ENCODE measurements around the gene DNAJB6. TPM values are rescaled to one million over a fixed set of nuclear protein-coding genes. Genes with fewer than 3 reads are reported as not detected.

DNAJB6 gene
- total RNA-seq, 1 experiment from 2014 or later: 108 TPM

GRCh38 chr7:157441023-157441399, 104.2 kb downstream of the DNAJB6 start:
- H3K36me3 Mint-ChIP-seq (ENCODE audit: insufficient read depth, unreplicated experiment): peaks cover 4% of the 10 kb centered on the region
- BruUV-seq (replicated peaks): no TSS peak
- no peak overlapping the region for H3K4me3 Mint-ChIP-seq (ENCODE audit: unreplicated experiment)
- no peaks in the 10 kb centered on the region for H3K4me1 ChIP-seq
- TF ChIP-seq CTCF (IDR thresholded peaks at IDR 0.05; ENCODE audit: insufficient read depth in 1 of 2, low read depth in 1 of 2, low read length in 1 of 2, severe bottlenecking in 1 of 2, unreplicated experiment in 1 of 2): no peak
- peaks cover 7% of the 10 kb centered on the region; the same call in 1 of the 2 replicates for H3K9me3 ChIP-seq
- no peaks in the 10 kb centered on the region for H3K27me3 ChIP-seq (replicated peaks; ENCODE audit: control insufficient read depth, insufficient read depth, low read length)
- ChIA-PET POLR2A (no interaction called here), CTCF (no interaction called here)
- H3K9me3 Mint-ChIP-seq (ENCODE audit: unreplicated experiment): peaks cover 19% of the 10 kb centered on the region
- no peak overlapping the region for H3K27ac Mint-ChIP-seq (ENCODE audit: unreplicated experiment)
- intact Hi-C loops (cut with micrococcal nuclease; ENCODE audit: unreplicated experiment): no loop called here
- H3K36me3 ChIP-seq (ENCODE audit: control insufficient read depth, insufficient read depth, low read length): no peaks in the 10 kb centered on the region
- no peak for DNase-seq
- H3K27me3 Mint-ChIP-seq (ENCODE audit: insufficient read depth, unreplicated experiment): peaks cover 7% of the 10 kb centered on the region
- no peaks in the 10 kb centered on the region for H3K4me1 Mint-ChIP-seq (ENCODE audit: low read depth, unreplicated experiment)
- H3K4me3 ChIP-seq (ENCODE audit: low read depth, low read length): no peak overlapping the region

GRCh38 chr7:157442456-157442855, 105.7 kb downstream of the DNAJB6 start:
- no peak overlapping the region for H3K4me3 Mint-ChIP-seq (ENCODE audit: unreplicated experiment)
- peaks cover 7% of the 10 kb centered on the region for H3K27me3 Mint-ChIP-seq (ENCODE audit: insufficient read depth, unreplicated experiment)
- peaks cover 4% of the 10 kb centered on the region for H3K36me3 Mint-ChIP-seq (ENCODE audit: insufficient read depth, unreplicated experiment)
- H3K27ac Mint-ChIP-seq (ENCODE audit: unreplicated experiment): no peak overlapping the region
- no peaks in the 10 kb centered on the region for H3K27me3 ChIP-seq (replicated peaks; ENCODE audit: control insufficient read depth, insufficient read depth, low read length)
- no peaks in the 10 kb centered on the region for H3K4me1 ChIP-seq
- H3K36me3 ChIP-seq (ENCODE audit: control insufficient read depth, insufficient read depth, low read length): no peaks in the 10 kb centered on the region
- no peak overlapping the region for H3K4me3 ChIP-seq (ENCODE audit: low read depth, low read length)
- POLR2A ChIA-PET: no interaction called here
- peaks cover 19% of the 10 kb centered on the region for H3K9me3 Mint-ChIP-seq (ENCODE audit: unreplicated experiment)
- DNase-seq: no peak
- H3K9me3 ChIP-seq: peaks cover 7% of the 10 kb centered on the region; the same call in 1 of the 2 replicates
- BruUV-seq (replicated peaks): no TSS peak
- intact Hi-C loops (cut with micrococcal nuclease; ENCODE audit: unreplicated experiment): no loop called here
- no peak for TF ChIP-seq CTCF (IDR thresholded peaks at IDR 0.05; ENCODE audit: insufficient read depth in 1 of 2, low read depth in 1 of 2, low read length in 1 of 2, severe bottlenecking in 1 of 2, unreplicated experiment in 1 of 2)
- CTCF ChIA-PET: no interaction called here
- no peaks in the 10 kb centered on the region for H3K4me1 Mint-ChIP-seq (ENCODE audit: low read depth, unreplicated experiment)

DNA sequence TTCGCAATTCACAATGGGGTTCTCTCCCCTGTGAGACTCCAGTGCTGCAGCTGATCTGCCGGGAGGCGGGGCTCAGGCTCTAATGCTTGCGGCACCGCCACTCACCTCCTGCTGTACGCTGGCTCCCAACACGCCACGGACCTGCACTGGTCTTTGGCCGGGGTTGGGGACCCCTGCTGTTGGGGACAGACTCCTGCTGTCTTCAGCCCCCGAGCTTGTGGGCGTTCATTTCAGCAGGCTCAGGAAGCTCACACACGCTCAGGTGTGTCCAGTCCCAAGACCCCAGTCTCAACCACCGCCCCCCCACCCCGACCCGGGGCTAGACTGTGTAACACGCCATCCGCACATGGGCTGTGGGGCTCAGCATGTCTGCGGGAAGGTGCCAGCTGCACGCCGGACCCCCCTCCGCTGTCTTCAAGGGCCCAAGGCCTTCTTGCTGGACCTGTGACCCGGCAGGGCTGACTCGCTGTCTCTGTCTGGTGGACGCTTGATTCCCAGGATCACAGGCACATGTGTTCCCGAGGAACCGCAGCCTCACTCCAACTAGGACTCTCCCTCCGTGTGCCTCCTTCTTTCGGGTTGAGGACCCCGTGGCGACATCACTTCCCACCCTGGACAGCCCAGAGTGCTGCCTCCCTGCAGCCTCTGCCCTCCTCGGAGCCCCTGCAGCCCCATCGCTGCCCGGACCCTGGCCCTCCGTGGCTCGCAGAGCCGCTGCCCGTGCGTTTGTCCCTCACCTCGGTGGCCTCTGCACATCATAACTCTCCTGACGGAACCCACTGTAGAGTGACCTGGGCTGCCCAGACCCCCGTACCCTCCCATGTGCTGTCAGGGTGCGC, 106.4 kb downstream of the DNAJB6 start:
- Mint-ChIP-seq H3K9me3 (ENCODE audit: unreplicated experiment) (peaks cover 19% of the 10 kb centered on the region), H3K4me1 (ENCODE audit: low read depth, unreplicated experiment) (no peaks in the 10 kb centered on the region), H3K4me3 (ENCODE audit: unreplicated experiment) (no peak overlapping the region), H3K36me3 (ENCODE audit: insufficient read depth, unreplicated experiment) (peaks cover 4% of the 10 kb centered on the region), H3K27me3 (ENCODE audit: insufficient read depth, unreplicated experiment) (peaks cover 7% of the 10 kb centered on the region), H3K27ac (ENCODE audit: unreplicated experiment) (no peak overlapping the region)
- no TSS peak for BruUV-seq (replicated peaks)
- H3K36me3 ChIP-seq (ENCODE audit: control insufficient read depth, insufficient read depth, low read length): no peaks in the 10 kb centered on the region
- no peak for TF ChIP-seq CTCF (IDR thresholded peaks at IDR 0.05; ENCODE audit: insufficient read depth in 1 of 2, low read depth in 1 of 2, low read length in 1 of 2, severe bottlenecking in 1 of 2, unreplicated experiment in 1 of 2)
- H3K27me3 ChIP-seq (replicated peaks; ENCODE audit: control insufficient read depth, insufficient read depth, low read length): no peaks in the 10 kb centered on the region
- H3K4me3 ChIP-seq (ENCODE audit: low read depth, low read length): no peak overlapping the region
- no peaks in the 10 kb centered on the region for H3K4me1 ChIP-seq
- H3K9me3 ChIP-seq: peaks cover 7% of the 10 kb centered on the region; the same call in 1 of the 2 replicates
- CTCF ChIA-PET: no interaction called here
- intact Hi-C loops (cut with micrococcal nuclease; ENCODE audit: unreplicated experiment): no loop called here
- POLR2A ChIA-PET: no interaction called here
- no peak for DNase-seq

All from Caco-2 (cell line).